GM19467 (cell line): Measurements from ENCODE around the gene PPARD.
"Not testable (repeated sequence)": the region's sequence is repeated elsewhere in the genome, so short reads cannot be mapped to it uniquely, and the experiment has no call there.

Experiments used
- ATAC-seq: cut with Tn5 transposase; IDR thresholded peaks from one replicate; pipeline ENCODE4 v1.9.1; 2021; ENCODE audit warnings: mild to moderate bottlenecking, moderate library complexity; ENCODE audit not compliant: unreplicated experiment

Gene PPARD

DNA sequence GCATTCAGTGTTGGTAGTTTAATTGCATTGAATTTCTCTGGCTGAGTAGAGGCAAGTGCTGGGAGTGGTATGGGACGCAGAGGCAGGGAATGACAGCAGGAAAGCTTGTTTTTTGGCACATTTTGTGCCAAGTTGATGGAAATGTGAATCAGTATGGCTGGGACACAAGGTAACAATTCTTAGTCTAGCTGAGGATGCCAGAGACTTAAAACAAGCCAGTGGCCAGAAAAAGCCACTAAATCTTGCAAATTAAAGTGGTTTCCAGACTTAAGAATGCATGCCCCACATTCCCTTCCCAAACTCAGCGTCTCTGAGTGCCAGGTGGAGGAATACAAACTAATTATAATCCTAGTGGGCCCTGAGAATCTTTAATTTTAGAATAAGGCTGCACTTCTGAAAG lies 35.9 kb downstream of the PPARD start:
- no peak for ATAC-seq

DNA sequence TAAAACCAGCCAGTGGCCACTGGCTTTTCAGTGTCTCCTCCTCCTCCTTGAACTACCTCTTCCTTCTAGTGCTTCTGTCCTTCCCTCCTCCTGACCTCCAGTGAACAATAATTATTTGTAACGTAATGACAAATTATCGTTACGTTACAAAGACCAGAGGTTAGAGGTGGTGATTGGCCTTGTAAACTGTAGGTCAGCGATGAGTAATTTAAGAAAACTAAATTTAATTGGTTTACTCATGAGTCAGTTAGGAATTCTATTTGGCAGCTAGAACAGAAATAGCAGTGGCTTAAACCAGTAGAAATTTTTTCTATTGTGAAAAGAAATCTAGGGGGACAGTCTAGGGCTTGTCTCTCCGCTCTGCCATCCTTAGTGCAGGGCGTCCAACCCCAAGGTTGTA lies 38.8 kb downstream of the PPARD start:
- no peak for ATAC-seq

DNA sequence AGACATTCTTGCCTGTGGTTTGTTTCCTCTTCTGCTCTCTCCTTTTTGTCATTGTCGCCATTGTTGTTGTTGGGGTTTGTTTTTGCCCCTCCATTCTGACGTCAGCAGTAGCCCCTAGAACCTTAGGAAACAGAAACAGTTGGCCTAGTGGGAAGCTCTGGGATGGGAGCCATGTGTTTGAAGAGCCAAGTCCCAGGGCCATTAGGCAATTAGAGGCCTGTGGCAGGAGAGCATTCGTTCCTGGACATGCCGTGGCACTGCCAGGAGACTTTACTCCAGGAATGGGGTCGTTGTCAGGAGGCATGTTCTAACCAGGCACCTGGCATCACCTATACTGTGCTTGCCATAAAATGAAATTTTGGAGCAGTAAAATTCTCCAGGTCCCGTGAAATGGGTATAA lies 39.7 kb downstream of the PPARD start:
- ATAC-seq: no peak

DNA sequence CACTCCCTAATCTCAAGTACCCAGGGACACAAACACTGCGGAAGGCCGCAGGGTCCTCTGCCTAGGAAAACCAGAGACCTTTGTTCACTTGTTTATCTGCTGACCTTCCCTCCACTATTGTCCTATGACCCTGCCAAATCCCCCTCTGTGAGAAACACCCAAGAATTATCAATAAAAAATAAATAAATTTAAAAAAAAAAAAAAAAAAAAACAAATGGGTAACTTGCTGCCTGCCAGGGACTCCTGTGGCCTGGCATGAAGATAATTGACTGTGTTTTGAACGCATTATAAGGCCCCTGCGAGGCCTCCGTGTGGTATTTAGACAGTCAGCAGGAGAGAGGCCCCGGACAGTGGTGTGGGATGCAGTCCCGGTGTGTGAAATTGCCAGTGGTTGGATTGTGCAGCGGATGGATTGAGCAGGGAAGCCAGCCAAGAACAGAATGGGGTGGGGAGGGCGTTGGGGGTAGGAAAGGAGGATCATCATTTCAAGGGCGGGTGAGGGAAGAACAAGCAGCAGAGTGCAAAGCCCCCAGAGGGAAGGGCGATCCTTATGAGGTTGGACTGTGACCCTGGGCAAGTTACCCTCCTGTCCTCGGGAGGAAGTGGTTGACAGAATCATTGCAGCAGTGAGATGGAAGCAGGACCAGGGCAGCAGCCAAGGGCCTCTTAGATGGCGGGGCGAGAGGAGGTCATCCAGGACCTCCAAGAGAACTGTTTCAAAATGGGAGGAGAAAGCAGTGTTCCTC lies 43.3 kb downstream of the PPARD start:
- no peak for ATAC-seq

DNA sequence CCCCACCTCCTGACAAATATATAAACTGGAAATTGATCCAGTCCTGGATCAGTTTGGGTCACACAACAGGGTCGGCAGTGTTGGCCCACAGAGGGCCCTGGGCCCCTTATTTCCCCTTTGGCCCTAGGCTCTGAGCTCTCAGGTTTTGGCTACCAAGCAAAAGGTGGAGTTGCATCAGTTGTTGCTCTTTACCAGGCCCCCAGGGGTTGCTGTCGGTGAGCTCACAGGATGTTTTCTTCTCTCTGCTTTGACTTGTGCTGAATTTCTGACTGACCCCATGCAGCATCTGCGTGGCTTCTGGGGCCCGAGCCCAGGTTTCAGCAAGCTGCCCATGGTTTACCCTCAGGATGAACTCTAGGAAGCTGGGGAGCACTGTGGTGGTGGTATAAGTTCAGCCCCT lies 44.6 kb downstream of the PPARD start:
- ATAC-seq: no peak

DNA sequence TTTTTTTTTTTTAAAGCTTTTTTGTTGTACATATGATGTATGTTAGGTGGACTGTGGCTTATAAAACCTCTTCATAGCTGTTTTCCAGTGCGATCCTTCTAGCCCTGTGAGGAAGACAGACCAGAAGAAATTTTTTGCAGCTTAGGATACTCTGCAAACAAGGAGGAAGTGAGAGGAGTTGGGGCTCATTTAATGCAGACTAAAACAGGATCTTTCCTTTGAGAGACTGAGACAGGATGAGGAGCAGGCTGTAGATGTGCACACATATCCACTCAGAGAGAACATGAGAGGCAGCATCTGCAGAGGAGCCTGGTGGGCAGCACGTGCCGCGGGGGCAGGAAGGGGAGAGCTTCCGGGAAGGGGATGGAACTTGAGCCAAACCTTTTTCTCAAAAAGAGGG lies 45.7 kb downstream of the PPARD start:
- no peak for ATAC-seq

DNA sequence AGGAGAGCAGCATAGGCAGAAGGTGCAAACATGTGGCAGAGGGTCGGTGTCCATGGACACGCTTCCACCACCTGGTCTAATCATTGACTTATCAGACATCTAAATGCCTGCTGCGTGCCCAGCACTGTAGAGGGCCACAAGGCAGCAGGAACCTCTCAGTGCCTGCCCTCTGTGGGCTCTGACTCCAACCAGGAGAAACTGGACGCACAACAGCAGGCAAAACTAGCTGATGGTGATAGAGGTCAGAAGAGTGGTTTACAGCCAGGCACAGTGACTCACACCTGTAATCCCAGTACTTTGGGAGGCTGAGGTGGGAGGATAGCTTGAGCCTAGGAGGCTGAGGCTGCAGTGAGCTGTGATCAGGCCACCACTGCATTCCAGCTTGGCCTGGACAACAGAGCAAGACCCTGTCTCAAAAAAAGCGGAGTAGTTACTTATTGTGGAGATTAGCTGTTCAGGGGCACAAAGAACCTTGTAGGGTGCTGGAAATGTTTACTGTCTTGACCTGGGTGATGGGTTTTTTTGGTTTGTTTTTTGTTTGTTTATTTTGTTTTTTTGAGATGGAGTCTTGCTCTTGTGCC lies 46.5 kb downstream of the PPARD start:
- ATAC-seq: no peak

DNA sequence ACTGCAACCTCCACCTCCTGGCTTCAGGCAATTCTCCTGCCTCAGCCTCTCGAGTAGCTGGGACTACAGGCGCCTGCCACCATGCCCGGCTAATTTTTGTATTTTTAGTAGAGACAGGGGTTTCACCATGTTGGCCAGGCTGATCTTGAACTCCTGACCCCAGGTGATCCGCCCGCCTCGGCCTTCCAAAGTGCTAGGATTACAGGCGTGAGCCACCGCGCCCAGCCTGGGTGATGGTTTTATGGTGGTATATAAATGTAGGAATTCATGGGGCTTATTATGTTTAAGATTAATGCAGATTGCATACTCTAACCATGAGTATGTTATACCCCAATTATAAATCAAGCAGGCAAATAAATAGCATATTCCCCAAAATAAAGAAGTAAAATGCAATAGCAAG lies 47.0 kb downstream of the PPARD start:
- ATAC-seq: not testable (repeated sequence)

DNA sequence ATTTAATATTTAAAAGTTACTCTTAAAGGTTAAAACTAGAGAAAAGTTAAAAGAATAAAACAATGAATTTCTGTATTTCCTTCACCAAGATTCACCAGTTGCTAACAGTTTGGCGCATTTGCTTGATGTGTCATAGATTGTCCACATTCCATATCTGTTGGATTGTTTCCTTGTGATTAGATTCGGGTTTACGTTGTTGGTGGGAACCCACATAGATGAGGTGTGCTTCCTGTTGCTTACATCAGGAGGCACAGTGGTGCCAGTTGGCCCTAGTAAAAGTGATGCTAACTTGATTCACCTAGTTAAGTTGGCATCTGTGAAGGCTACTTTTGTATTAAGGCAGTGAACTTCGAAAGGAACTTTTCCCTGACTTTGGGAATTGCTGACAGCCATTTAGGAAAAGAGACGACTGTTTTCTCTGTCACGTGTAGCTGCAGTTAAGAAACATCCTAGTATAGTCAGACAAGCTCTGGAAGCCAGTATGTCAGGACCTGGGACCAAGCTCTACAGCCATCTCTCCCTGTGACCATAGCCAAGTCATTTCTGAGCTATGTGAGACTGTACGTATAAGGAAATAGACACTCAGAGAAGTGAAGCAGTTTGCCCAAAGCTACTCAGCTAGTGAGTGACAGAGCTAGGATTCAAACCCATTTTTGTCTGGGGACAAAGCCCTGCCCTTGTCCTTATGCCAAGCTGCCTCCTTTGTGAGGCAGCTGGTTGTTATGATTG lies 49.0 kb downstream of the PPARD start:
- no peak for ATAC-seq

DNA sequence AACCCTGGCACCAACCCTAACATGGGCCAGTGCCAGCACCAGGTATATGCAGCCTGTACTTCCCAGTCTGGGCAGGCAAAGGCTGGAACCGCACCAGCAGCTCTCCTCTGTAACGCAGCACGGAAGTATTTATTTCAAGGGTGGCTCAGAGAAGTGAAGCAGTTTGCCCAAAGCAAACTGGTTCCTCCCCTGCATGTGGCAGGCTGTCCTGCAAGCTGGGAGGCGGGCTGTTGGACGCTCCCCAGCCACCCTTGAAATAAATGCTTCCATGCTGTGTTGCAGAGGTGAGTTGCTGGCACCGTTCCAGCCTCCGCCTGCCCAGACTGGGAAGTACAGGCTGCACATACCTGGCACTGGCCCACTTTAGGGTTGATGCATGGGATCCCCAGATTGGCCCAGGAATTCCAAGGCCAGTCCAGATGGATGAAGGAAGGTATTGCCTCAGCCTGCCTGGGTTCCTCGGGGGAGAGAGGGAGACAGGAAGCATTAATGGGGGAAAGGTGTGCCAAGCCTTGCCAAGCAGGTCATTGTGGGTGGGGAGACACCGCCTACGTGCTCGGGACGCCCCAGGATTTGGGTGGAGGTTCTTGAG lies 49.8 kb downstream of the PPARD start:
- no peak for ATAC-seq

DNA sequence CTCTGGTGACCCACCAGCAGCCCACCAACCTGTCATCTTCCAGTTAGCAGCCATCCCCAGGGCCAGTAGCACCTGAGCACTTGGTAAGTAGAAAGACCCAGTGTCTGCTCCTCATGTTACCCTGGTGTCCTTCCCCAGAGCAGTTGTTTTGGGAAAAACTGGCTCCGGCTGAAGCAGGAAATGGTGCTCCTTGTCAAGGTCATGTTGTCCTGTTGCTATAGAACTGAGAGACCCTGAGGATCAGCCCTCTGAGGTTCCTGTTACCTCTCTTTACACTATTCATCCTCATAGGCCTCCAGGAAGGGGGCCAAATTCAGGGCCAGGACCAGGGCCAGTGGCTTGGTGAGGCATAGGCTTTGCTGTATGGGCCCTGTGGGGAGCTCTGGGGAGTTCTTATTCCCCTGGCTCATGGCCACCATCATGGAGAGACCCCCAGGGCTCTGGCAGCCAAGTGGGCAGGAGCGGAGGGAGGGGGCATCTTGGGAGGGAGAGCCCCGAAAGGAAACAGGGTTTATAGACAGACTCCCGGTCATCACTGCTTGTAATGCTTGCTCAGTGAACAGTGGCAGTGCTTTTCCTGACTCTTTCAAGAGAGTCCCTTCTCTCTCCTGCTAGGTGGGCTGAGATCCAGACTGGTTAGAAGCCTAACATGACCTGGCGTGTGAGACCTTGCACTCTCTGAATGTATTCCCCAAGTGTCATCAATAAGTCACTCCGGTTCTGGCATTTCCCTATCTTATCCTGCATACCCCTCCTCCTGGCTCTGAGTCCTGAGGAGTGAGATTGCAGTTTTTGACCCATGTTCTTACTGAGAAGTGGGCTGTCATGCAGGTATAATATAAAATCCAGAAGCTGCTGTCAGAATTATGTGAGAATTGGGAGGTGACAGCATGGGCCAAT lies 50.7 kb downstream of the PPARD start:
- no peak for ATAC-seq

DNA sequence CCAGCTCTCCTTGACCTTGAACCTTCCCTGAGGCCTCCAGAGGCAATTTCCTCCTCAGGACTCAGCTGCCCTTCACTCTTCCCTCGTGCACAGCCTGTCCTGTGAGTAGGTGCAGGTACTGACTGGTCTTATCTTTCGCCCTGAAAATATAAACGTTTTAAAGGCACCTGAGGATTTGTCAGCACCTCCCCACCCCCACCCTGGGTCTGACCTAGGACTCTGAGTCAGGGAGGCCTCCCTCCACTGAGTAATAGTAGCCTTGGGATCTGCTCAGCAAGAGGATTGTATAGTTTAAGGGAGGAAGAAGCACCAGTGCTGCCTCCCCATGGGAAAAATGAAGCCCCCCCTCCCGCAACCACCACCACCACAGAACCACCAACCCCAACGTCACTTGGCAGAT lies 54.6 kb downstream of the PPARD start:
- ATAC-seq: no peak

DNA sequence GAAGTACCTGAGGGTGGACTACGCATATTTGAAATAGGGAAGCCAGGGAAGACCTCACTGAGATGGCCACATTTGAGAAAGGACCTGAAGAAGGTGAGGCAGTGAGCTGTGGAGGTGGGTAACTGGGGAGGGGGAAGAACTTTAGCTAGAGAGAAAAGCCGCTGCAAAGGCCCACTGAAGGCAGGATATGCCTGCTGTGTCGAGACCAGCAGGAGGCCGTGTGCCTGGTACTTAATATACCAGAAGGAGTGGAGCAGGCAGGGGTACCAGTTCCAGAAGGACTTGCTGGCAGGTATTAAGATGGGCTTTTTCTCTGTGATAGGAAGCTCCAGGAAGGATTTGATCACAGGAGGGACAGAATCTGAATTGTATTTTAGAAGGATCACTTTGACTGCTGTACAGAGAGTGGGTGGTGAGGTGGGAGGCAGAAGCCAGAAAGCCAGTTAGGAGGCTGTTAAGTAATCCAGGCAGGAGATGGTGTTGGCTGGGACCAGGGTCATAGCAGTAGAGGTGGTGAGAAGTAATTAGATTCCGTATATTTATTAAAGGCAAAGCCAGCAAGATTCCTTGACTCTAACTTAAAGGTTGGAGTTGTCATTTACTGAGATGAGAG lies 55.6 kb downstream of the PPARD start:
- no peak for ATAC-seq

DNA sequence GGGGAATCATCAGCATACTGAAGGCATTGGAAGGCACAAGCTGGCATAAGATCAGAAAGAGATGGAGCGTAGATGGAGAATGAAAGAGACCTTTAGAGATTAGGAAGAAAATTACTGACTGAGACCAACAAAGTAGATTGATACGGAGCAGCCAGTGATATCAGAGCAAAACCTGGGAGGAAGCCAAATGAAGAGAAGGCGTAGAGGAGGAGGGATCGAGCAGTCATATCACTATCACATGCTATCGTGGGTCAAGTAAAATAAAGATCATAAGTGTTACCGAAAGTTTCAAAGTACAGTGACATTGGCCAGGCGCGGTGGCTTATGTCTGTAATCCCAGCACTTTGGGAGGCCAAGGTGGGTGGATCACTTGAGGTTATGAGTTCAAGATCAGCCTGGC lies 56.2 kb downstream of the PPARD start:
- ATAC-seq: no peak

DNA sequence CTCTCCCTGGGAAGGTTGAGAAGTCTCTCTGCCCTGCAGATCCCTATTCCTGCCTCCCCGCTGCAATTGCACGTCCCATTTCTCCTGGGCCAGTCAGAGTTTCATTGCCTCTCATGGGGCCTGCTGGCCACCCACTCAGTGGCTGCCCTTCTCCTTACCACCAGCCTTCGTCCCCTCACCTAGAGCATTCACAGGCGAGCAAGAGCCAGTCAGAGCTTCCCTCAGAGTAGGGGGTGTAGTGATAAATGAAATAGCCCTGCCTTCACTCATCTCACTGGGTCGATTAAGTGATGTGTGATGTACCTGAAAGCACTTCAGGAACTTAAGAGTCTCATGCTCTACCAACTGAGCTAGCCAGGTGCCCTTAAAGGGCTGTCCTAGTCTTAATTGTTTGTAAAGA lies 57.8 kb downstream of the PPARD start:
- ATAC-seq: no peak

DNA sequence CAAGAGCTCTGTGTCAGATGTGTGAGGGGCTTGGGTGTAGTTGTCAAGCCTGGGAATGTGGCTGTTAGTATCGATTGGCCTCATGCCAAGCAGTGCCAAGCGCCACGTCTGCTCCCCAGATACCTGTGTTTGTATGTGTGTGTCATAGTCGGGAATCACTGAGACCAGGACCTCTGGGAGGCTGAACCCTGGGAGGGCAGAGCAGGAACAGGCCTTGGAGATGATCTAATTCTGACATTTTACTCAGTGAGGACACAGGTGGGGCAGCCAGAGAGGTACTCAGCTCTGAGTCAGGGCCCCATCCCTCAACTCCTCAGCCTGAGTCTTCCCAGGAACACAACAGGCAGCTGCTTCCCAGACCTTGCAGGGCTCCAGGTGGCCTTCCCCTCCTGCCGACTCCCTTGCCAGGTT lies 58.5 kb downstream of the PPARD start:
- no peak for ATAC-seq

DNA sequence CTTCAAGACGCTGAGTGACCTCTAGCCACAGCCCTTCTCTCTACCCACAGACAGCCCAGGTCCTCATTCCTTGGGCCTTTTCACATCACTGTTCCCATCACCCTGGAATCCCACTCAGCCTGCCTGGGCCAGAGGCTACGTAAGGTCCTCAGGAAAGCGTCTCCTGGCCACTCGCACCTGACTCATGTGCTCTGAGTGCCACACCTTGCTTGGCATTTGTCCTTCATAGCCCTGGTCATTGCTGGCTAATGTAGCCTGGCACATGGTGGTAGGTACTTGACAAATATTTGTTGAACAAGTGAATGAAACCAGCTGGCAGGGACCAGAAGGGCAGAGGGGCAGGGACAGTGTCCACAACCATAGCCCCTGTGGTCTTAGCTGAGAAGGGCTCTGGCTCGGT lies 59.2 kb downstream of the PPARD start:
- ATAC-seq: no peak

DNA sequence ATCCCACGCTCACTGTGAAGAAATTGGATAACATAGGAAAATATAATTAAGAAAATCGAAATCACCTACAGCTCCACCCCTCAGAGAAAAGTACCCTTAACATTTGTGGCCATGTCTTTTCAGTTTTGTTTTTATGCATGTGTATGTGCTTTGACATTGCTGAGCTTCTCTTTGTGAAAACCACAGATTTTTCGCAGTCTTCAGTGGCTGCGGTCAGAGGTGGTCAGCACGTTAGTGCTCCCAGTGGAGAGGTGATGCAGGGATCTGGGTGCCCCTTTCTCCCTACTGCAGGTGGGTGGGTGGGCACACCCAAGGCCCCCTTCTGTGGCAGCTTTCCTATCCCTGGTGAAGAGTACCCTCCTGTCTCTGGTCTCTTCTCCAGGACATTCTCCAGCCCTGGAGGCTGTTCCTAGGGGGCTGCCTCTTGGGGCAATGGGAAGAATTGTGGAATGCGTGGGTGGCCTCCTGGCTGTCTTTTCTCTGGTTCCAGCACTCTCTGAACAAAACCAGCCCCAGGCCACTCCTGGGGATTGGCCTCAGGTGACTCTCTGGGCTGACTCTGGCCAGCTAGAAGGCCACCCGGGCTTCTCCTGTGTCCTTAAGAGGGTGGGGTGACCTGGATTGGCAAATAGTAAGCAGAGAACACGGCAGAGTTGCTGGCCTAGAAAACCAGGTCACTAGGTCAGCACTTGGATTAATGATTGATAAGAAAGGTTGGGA lies 59.9 kb downstream of the PPARD start:
- ATAC-seq: no peak

DNA sequence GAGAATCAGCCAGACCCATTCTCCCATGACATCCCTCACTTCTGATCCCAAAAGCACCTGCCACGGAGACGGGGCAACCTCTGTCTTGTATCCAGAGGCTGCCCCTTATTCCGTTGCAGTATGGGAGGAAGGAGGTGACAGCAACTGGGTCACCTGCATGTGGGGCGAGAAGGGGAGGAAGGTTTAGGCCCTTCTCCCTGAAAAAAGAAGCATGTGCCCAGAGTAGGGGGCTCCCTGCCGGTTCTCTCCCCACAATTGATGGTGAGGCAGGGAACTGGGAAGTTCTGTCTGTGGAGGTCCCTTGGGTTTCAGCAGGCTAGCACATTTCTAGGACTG lies 60.5 kb downstream of the PPARD start:
- no peak for ATAC-seq
